IMR-90 (cell line): ENCODE measurements around the gene WDR27.
A peak's percentile ranks its signal among the peaks of the same experiment; 100 is the strongest.

Experiments used
- CEBPB ChIP-seq: IDR thresholded peaks from 2 replicates; pipeline ENCODE4 v1.6.1; 2012; ENCODE audit warnings: low read depth, low read length, improper control_type of control experiment
- POLR2A ChIP-seq: IDR thresholded peaks from 2 replicates; pipeline ENCODE4 v1.6.1; 2012; ENCODE audit warnings: mild to moderate bottlenecking, low read depth, low read length
- RAD21 ChIP-seq: IDR thresholded peaks from 2 replicates; pipeline ENCODE4 v1.6.1; 2012; ENCODE audit warnings: low read length, improper control_type of control experiment
- TF ChIP-seq, protein P1 (sequence below): conservative IDR thresholded peaks from 2 replicates; pipeline ENCODE4 v1.5.1; 2012; ENCODE audit warnings: mild to moderate bottlenecking, low read depth, low read length, improper control_type of control experiment

DNA sequence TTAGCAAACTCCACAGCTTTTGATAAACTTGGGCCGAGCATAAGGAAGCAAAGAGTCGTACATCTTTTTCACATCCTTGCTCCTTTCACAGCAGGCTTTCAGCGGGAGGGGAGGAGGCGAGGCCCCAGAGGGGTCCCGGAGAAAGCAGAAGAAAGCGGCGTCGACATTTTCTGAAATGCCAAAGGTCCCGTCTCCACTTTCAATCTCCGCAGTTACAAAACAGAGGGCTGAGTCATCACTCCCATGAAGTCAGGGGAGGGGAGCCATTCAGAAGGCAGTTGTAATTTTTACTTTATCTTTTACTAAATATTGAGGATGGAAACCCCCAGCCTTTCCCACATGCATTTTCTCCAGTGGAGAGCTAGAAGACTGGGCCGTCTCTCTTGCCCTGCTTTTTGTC, 274.0 kb downstream of the WDR27 start:
- TF ChIP-seq, protein P1, sequence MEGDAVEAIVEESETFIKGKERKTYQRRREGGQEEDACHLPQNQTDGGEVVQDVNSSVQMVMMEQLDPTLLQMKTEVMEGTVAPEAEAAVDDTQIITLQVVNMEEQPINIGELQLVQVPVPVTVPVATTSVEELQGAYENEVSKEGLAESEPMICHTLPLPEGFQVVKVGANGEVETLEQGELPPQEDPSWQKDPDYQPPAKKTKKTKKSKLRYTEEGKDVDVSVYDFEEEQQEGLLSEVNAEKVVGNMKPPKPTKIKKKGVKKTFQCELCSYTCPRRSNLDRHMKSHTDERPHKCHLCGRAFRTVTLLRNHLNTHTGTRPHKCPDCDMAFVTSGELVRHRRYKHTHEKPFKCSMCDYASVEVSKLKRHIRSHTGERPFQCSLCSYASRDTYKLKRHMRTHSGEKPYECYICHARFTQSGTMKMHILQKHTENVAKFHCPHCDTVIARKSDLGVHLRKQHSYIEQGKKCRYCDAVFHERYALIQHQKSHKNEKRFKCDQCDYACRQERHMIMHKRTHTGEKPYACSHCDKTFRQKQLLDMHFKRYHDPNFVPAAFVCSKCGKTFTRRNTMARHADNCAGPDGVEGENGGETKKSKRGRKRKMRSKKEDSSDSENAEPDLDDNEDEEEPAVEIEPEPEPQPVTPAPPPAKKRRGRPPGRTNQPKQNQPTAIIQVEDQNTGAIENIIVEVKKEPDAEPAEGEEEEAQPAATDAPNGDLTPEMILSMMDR = no peak
- peak; percentile 77 for TF ChIP-seq CEBPB
- TF ChIP-seq POLR2A = no peak
- no peak for TF ChIP-seq RAD21
